ENCODE data around the gene SUGCT.

The SUGCT gene

GRCh38 chr7:40231796-40232195, 97.0 kb downstream of the SUGCT start:
- Histone ChIP-seq H2BK120ac (ENCODE audit: insufficient read depth, low read length, poor library complexity) (no peak overlapping the region), H3K27ac (ENCODE audit: low read depth, low read length) (no peak overlapping the region), H4K91ac (ENCODE audit: low read depth, low read length) (peak overlapping the region; percentile 63), H3K4me2 (ENCODE audit: low read length) (no peak overlapping the region), H3K9me3 (ENCODE audit: insufficient read depth, low read depth, low read length) (no peaks in the 10 kb centered on the region), H3K79me2 (ENCODE audit: control insufficient read depth, insufficient read depth, low read length, poor library complexity) (no peaks in the 10 kb centered on the region), H3K23ac (ENCODE audit: low read length) (no peak overlapping the region), H4K12ac (ENCODE audit: low read depth, low read length) (no peak overlapping the region), H2BK5ac (ENCODE audit: low read depth, low read length, poor library complexity) (no peak overlapping the region), H3K4ac (ENCODE audit: low read depth, low read length) (no peak overlapping the region), H4K8ac (ENCODE audit: low read depth, low read length) (no peak overlapping the region), H3K4me3 (ENCODE audit: low read depth, low read length) (no peak overlapping the region), H3K14ac (ENCODE audit: low read length) (no peak overlapping the region), H3K9ac (ENCODE audit: low read length) (no peak overlapping the region), H2AK5ac (ENCODE audit: low read length) (no peak overlapping the region), H2AFZ (ENCODE audit: insufficient read depth, low read length, poor library complexity) (no peak overlapping the region), H2BK12ac (ENCODE audit: low read length) (no peak overlapping the region), H3K4me1 (ENCODE audit: control insufficient read depth in 1 of 2, insufficient read depth in 2 of 2, low read length in 2 of 2) (no peaks in the 10 kb centered on the region), H3K79me1 (ENCODE audit: low read length) (no peaks in the 10 kb centered on the region), H3K36me3 (ENCODE audit: control insufficient read depth in 1 of 2, insufficient read depth in 2 of 2, low read length in 2 of 2) (no peaks in the 10 kb centered on the region), H3K18ac (ENCODE audit: low read length) (no peak overlapping the region), H3K27me3 (ENCODE audit: insufficient read depth, low read length) (no peaks in the 10 kb centered on the region)
- no CpG with 5 or more reads among the region's 1 CpG for WGBS (ENCODE audit: extremely low coverage, insufficient coverage, insufficient read length)
- peak in 1 of 2 donors; percentile 25 for DNase-seq

GRCh38 chr7:40232242-40232893, 97.6 kb downstream of the SUGCT start:
- Histone ChIP-seq H3K14ac (ENCODE audit: low read length) (no peak overlapping the region), H3K27ac (ENCODE audit: low read depth, low read length) (no peak overlapping the region), H3K18ac (ENCODE audit: low read length) (no peak overlapping the region), H3K23ac (ENCODE audit: low read length) (no peak overlapping the region), H2BK5ac (ENCODE audit: low read depth, low read length, poor library complexity) (no peak overlapping the region), H2BK12ac (ENCODE audit: low read length) (no peak overlapping the region), H3K79me1 (ENCODE audit: low read length) (no peaks in the 10 kb centered on the region), H3K9me3 (ENCODE audit: insufficient read depth, low read depth, low read length) (no peaks in the 10 kb centered on the region), H4K12ac (ENCODE audit: low read depth, low read length) (no peak overlapping the region), H3K27me3 (ENCODE audit: insufficient read depth, low read length) (no peaks in the 10 kb centered on the region), H2AFZ (ENCODE audit: insufficient read depth, low read length, poor library complexity) (no peak overlapping the region), H3K4me3 (ENCODE audit: low read depth, low read length) (no peak overlapping the region), H3K79me2 (ENCODE audit: control insufficient read depth, insufficient read depth, low read length, poor library complexity) (no peaks in the 10 kb centered on the region), H2AK5ac (ENCODE audit: low read length) (no peak overlapping the region), H3K4me1 (ENCODE audit: control insufficient read depth in 1 of 2, insufficient read depth in 2 of 2, low read length in 2 of 2) (no peaks in the 10 kb centered on the region), H3K36me3 (ENCODE audit: control insufficient read depth in 1 of 2, insufficient read depth in 2 of 2, low read length in 2 of 2) (no peaks in the 10 kb centered on the region), H2BK120ac (ENCODE audit: insufficient read depth, low read length, poor library complexity) (no peak overlapping the region), H3K4ac (ENCODE audit: low read depth, low read length) (no peak overlapping the region), H4K8ac (ENCODE audit: low read depth, low read length) (no peak overlapping the region), H3K9ac (ENCODE audit: low read length) (no peak overlapping the region), H3K4me2 (ENCODE audit: low read length) (no peak overlapping the region), H4K91ac (ENCODE audit: low read depth, low read length) (peak overlapping the region; percentile 50)
- DNase-seq, result peak in 1 of 2 donors; percentile 67
- WGBS (ENCODE audit: extremely low coverage, insufficient coverage, insufficient read length), result no CpG with 5 or more reads among the region's 7 CpGs

- H3K27ac ChIP-seq (ENCODE audit: low read depth, low read length), result no peak overlapping the region
- H3K79me1 ChIP-seq (ENCODE audit: low read length), result no peaks in the 10 kb centered on the region
- H3K36me3 ChIP-seq (ENCODE audit: control insufficient read depth in 1 of 2, insufficient read depth in 2 of 2, low read length in 2 of 2), result no peaks in the 10 kb centered on the region
- H4K12ac ChIP-seq (ENCODE audit: low read depth, low read length), result no peak overlapping the region
- no peak overlapping the region for H3K14ac ChIP-seq (ENCODE audit: low read length)
- no peak overlapping the region for H3K18ac ChIP-seq (ENCODE audit: low read length)
- no peaks in the 10 kb centered on the region for H3K27me3 ChIP-seq (ENCODE audit: insufficient read depth, low read length)
- no peak overlapping the region for H2BK5ac ChIP-seq (ENCODE audit: low read depth, low read length, poor library complexity)
- no peak overlapping the region for H3K4me3 ChIP-seq (ENCODE audit: low read depth, low read length)
- H3K4ac ChIP-seq (ENCODE audit: low read depth, low read length), result no peak overlapping the region
- no peak overlapping the region for H3K23ac ChIP-seq (ENCODE audit: low read length)
- no peaks in the 10 kb centered on the region for H3K4me1 ChIP-seq (ENCODE audit: control insufficient read depth in 1 of 2, insufficient read depth in 2 of 2, low read length in 2 of 2)
- no peak overlapping the region for H3K4me2 ChIP-seq (ENCODE audit: low read length)
- no CpG with 5 or more reads among the region's 4 CpGs for WGBS (ENCODE audit: extremely low coverage, insufficient coverage, insufficient read length)
- H3K9ac ChIP-seq (ENCODE audit: low read length), result no peak overlapping the region
- H4K91ac ChIP-seq (ENCODE audit: low read depth, low read length), result peak overlapping the region; percentile 19
- H4K8ac ChIP-seq (ENCODE audit: low read depth, low read length), result peak overlapping the region; percentile 2
- H3K79me2 ChIP-seq (ENCODE audit: control insufficient read depth, insufficient read depth, low read length, poor library complexity), result no peaks in the 10 kb centered on the region
- no peak overlapping the region for H2BK120ac ChIP-seq (ENCODE audit: insufficient read depth, low read length, poor library complexity)
- DNase-seq, result no peak
- no peaks in the 10 kb centered on the region for H3K9me3 ChIP-seq (ENCODE audit: insufficient read depth, low read depth, low read length)
- H2BK12ac ChIP-seq (ENCODE audit: low read length), result peak overlapping the region; percentile 30
- H2AFZ ChIP-seq (ENCODE audit: insufficient read depth, low read length, poor library complexity), result no peak overlapping the region
- H2AK5ac ChIP-seq (ENCODE audit: low read length), result no peak overlapping the region
Observed at GRCh38 chr7:40234046-40234445, 99.2 kb downstream of the SUGCT start.

- Histone ChIP-seq H3K4me3 (ENCODE audit: low read depth, low read length) (no peak overlapping the region), H3K36me3 (ENCODE audit: control insufficient read depth in 1 of 2, insufficient read depth in 2 of 2, low read length in 2 of 2) (no peaks in the 10 kb centered on the region), H4K91ac (ENCODE audit: low read depth, low read length) (peak overlapping the region; percentile 32), H3K9me3 (ENCODE audit: insufficient read depth, low read depth, low read length) (no peaks in the 10 kb centered on the region), H3K4ac (ENCODE audit: low read depth, low read length) (no peak overlapping the region), H2AK5ac (ENCODE audit: low read length) (no peak overlapping the region), H3K4me1 (ENCODE audit: control insufficient read depth in 1 of 2, insufficient read depth in 2 of 2, low read length in 2 of 2) (no peaks in the 10 kb centered on the region), H2BK12ac (ENCODE audit: low read length) (peak overlapping the region; percentile 84), H3K4me2 (ENCODE audit: low read length) (no peak overlapping the region), H4K8ac (ENCODE audit: low read depth, low read length) (no peak overlapping the region), H2BK5ac (ENCODE audit: low read depth, low read length, poor library complexity) (no peak overlapping the region), H3K27me3 (ENCODE audit: insufficient read depth, low read length) (no peaks in the 10 kb centered on the region), H4K12ac (ENCODE audit: low read depth, low read length) (no peak overlapping the region), H2BK120ac (ENCODE audit: insufficient read depth, low read length, poor library complexity) (peak overlapping the region; percentile 46), H3K23ac (ENCODE audit: low read length) (no peak overlapping the region), H3K27ac (ENCODE audit: low read depth, low read length) (no peak overlapping the region), H3K79me1 (ENCODE audit: low read length) (no peaks in the 10 kb centered on the region), H3K14ac (ENCODE audit: low read length) (no peak overlapping the region), H3K79me2 (ENCODE audit: control insufficient read depth, insufficient read depth, low read length, poor library complexity) (no peaks in the 10 kb centered on the region), H2AFZ (ENCODE audit: insufficient read depth, low read length, poor library complexity) (no peak overlapping the region), H3K9ac (ENCODE audit: low read length) (no peak overlapping the region), H3K18ac (ENCODE audit: low read length) (no peak overlapping the region)
- no peak for DNase-seq
- no CpG with 5 or more reads among the region's 8 CpGs for WGBS (ENCODE audit: extremely low coverage, insufficient coverage, insufficient read length)
Observed at GRCh38 chr7:40234666-40235065, 99.9 kb downstream of the SUGCT start.

Measured in trophoblast cell (in vitro differentiated cells and primary cell).